EH (cell line): Measurements from ENCODE around the gene TRPM6.

Source experiments
- DNase-seq: peaks from one replicate; pipeline ENCODE4 v3.0.0-alpha.2; 2015; ENCODE audit warnings: low read depth

Gene TRPM6

DNA sequence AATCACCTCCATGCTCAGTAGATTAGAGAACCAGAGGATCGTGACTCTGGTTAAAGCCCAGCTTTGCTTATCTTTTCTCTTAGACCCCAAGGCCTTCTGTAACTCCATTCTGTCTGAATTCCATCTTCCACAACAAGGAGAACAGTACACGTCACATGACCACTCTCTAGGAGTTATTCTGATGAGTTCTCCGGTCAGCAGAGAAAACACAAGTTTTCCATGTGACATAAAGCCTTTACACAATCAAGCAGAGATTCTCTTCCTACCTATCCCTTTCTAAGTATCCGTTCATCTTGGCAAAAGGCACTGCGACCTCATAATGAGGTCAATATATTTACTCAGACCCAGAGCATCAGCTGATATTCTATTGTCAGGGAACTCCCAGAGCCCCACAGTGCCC, 112.3 kb downstream of the TRPM6 start:
- DNase-seq: no peak

DNA sequence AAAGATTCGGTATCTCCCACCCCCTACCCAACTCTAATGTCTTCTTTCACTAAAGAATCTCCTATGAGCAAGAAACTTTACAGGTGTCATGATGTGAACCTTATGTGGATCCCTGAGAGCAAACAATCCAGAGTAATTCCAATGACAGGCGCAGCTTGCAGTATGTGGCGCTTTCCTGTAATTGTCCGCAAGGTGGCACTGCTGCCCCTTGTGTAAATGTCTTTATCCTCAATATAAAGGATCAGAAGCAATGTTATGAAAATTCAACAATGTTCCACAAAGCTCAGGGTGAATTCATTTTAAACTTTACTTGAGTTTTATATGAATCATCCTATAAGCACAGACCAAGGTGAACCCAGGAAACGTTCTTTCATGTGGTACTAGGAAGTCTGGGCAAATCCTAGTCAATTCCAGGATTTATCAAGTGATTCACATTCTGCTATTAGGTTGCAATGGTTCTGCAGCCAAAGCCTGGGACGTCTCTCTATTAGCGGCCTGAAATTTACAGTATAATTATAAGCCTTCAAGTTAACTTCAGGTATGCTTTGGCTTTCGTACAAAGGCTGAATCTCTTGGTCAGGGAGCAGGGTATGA, 113.7 kb downstream of the TRPM6 start:
- DNase-seq: peak; percentile 75

DNA sequence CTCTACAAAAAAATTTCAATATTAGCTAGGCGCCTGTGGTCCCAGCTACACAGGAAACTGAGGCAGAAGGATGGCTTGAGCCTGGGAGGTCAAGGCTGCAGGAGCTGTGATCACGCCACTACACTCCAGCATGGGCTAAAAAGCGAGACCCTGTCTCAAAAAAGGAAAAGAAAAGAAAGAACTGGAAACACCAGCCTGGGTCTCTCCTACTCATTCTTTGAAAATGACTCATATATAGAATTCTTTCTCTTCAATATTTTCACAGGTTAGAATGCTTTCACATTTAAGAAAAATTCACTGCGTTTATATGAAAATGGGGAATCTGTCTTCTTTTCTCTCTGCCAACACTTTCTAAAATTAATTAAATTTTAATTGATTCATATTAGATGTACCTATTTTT, 115.6 kb downstream of the TRPM6 start:
- no peak for DNase-seq

DNA sequence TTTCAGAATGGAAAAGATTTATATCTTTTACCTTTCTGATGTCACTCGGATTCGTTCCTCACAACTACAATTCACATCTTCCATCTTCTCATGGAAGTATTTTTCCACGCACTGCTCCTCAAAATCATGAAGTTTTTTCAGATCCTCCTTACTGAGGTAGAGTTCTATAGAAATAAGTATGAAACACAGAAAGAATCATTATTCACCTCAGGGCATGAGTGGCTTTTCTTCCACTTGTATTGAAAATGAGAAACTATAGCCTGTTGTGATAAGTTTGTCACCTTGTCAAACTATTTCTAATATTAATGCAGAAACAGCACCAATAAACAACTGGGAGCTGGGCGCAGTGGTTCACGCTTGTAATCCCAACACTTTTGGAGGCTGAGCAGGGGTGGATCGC, 116.0 kb downstream of the TRPM6 start:
- no peak for DNase-seq

DNA sequence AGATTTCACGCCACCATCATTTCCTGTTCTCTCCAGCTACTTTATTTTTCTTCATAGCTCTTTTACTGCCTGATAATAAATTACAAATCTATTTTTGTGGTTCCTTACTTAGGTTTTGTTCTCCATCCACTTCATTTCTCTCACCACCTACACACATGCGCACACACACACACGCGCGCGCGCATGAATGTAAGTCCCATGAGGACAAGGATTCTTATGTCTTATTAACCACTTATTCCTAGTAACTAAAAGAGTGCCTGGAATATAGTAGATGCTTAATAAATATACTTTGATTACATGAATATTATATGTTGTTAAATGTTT, 116.5 kb downstream of the TRPM6 start:
- DNase-seq: no peak

DNA sequence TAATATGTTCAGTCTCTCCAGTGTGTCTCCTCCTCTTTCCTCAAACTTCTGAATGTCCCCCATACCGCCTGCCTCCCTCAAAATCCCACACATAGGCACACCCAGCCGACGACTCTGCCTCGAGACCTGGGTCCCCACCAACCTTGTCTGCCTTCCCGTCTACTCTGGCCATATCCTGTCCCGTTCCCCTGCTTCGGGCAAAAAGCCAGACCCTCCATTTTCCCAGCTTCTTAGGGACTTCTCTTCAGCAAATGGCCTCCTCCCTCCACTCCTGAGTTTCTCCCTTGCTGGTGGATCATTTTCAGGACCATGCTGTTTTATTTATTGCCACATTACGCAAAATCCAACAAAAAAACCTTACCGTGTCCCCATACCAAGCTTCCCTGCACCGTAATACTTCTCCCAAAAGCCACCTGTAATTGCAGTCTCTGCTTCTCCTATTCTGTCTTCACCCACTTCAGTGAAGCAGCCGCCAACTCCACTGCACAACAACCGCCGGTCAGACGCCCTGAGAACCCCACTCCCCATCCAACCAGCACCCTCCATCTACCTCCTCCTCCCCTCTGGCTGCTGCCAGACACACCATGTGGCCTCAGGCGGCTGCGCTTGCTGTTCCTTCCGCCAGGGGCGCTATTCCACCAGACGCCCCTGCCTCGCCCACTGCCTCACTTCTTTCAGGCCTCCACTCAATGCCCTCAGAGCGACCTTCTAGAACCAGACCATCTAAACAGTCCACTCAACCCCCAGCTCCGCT, 117.0 kb downstream of the TRPM6 start:
- DNase-seq: peak; percentile 25

DNA sequence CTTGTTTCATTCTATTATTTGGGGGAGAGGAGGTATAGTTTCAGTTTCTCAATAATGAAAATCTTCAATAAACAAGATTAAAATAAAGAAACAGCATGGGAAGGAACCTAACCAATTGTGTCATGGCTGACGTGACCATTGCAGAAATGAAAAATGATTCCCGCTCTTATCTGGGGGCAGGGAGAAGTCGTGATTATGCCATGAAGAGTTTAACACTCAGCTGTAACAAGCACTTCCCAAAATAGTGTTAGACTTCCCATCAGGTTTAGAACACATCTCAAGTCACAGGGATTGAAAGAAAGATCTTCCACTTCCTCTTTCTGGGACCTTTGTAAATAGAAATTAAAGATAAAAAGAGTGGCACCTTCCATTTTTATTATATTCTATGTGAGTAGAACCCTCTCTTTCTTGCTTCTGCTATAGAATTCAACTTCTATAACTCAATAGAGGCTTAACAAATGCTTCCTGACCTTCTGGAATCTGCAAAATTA, 122.2 kb downstream of the TRPM6 start:
- DNase-seq: no peak

DNA sequence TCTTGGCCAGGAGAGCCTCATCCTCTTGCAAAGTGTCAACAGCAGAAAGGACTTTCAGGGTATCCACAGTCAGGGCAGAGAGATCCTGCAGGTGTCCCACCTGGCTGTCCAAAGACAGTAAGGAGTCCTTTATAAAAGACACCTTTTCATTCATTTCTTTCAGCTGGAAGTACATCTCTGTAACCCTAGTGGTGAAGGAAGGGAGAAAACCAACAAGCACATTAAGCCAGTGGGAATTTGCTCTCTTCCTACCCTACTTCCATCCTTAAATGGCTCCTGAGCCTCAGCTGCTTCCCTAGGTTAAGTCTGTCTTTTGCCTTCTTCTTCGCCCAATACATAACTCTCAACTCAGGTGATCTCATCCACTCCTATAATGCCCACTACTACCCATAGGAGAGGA, 124.8 kb downstream of the TRPM6 start:
- DNase-seq: no peak

DNA sequence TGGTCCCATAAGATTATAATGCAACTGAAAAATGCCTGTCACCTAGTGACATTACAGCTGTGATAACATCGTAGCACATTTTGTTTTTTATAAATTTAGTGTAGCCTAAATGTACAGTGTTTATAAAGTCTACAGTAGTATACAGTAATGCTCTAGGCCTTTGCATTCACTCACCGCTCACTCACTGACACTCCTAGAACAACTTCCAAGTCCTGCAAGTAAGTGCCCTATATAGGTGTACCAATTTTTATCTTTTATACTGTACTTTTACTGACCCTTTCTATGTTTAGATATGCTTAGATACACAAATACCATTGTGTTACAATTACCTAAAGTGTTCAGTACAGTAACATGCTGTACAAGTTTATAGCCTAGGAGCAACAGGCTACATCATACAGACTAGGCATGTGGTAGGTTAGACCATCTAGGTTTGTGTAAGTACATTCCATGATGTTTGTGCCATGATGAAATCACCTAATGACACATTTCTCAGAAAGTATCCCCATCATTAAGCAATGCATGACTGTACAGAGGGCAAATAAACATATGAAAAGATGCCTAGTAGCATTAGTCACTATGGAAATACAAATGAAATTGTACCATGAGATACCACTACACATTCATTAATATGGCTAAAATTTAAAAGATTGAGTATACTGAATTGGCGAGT, 127.6 kb downstream of the TRPM6 start:
- DNase-seq: peak; percentile 89

DNA sequence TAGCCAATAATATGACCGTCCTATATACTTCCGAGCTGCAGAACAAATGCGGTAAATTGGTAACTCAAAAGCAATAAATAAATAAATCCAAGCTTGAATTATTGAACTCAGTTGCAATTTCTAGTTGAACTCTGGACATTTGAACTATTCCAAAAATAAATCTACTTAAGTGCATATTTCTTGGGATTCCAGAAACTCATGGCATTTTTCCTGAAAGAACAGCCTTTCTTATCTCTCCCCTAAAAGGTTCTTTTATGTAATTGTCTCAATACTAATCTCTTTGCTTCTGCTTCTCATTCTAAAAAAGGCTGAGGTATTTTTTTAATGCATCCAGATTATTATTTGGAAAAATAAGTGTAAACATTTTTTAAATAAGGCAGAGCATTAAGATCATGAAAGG, 131.7 kb downstream of the TRPM6 start:
- no peak for DNase-seq

DNA sequence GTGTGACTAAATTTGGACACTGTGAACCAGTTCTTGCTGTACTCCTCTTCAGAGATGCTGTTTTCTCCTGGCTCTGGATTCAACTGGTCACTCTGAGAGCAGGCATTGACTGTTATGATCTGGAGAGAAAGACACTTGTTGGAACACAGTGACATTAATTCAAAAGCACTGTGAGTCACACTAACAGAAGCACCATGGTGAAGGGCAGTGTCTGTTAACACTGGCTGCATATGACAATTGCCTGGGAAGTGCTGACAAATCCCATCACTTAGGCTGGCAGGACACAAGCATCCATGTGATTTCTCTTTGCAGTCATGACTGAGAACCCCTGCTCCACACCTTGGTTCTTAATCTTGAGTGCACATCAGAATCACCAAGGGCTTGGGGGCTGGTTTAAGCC, 132.4 kb downstream of the TRPM6 start:
- no peak for DNase-seq

DNA sequence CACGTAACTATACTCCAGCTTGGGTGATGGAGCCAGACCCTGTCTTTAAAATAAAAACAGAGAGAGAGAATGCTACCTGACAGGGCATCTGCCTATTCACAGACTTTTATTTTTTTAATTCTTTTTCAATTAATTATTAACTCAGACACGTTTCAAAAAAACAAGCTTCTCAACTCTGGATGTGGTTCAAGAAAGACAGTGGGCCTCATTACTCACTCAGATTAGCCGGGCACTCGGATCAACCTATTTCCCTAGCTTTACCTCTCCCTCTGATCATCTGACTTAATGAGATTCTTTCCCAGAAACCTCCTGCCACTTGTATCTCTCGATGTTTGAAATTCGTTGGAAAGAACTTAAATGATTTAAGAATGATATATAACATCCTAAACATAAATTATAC, 134.1 kb downstream of the TRPM6 start:
- DNase-seq: no peak

DNA sequence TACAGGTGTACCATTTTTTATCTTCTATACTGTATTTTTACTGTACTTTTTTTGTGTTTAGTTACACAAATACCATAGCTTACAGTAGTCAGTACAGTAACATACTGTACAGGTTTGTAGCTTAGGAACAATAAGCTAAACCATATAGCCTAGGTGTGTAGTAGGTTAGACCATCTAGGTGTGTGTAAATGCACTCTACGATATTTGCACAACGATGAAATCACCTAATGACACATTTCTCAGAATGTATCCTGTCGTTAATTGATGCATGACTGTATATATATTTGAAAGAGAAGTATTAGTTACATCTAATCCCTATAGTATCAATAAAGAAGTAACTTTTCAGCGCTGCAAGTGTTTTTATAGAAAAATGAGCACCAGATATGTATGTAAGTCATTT, 138.8 kb downstream of the TRPM6 start:
- no peak for DNase-seq

DNA sequence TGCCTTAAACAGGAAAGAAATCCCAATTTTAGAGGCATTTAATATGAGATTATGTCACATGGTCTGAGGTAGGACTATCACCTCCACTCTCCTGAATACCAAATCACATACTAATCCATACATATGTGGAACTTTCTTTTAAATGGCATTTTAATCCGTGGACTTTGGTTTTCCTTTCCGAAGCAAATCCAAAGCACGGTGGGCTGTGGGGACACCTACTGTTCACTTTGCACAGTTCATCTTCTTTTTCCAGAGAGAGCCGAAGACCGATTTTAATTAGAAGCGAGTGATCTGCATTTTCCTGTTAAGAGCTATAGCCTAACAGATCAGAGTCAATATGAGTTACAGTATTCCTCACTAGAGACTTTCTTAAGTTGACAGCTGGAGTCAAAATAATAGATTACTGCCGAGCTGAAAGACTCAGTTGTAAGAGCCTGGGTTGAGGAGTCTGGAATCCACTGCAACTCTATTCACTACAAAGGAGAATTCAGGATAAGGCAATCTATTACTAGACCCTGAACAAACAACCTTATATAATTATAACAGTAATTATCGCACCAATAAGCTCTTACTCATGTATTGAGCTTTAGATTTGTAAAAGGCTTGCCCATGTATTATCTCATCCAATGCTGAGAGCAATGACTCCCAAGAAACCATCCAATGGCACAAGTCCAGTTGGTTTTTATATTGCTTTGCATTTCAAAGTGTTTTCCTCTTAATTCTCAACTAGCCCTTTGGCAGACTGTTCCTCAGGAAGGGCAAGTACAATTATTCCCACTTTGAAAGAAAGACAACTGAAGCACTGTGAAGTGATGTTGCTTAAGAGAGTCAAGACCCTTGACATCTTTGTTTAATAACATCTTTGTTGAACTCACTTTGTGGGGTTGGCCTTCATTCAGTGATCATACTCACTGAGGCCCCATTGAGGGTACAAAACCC, 144.7 kb downstream of the TRPM6 start:
- peak; percentile 29 for DNase-seq

DNA sequence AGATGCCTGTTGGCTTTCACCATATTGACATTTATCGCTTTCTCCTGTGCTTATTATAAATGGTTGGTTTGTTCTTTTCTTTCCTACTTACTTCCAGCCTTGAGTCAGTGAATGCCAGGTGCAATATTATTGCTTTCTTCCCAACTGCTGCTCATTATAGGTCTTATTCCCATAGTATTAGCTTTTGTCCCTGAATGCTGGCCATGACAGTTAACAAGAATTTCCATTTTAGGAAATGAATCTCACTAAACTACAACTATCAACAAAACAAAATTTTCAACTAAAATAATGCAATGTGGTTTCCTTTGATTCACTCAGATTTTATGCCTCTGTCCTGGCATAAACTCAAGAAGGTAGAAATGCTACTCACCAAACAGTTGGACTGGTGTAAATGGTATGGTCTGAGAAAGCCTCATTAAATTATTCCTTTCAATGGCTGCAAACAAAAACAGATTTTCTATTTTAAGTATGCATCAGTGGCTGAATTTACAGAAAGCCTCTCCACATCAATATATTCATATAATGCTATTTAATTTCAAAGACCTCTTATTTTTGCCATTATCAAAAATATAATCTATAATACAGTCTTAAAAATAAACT, 145.4 kb downstream of the TRPM6 start:
- DNase-seq: no peak

DNA sequence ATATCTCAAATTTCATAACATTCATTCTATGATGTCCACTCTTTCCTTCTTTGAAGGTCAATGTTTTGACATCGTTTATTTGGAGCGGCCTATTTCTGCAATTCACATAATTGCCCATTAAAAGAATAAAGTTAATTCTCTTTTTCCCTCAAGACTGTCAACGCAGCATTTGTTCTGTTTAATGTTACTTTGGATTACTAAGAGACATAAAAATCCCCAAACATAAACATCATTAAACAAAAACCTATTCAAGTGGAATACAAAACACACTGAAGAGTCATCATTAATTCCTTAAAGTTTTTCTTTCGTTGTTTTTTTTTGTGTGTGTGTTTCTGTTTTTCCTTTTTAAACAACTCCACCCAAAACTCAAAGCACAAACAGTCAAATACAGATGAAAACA, 151.1 kb downstream of the TRPM6 start:
- DNase-seq: no peak

DNA sequence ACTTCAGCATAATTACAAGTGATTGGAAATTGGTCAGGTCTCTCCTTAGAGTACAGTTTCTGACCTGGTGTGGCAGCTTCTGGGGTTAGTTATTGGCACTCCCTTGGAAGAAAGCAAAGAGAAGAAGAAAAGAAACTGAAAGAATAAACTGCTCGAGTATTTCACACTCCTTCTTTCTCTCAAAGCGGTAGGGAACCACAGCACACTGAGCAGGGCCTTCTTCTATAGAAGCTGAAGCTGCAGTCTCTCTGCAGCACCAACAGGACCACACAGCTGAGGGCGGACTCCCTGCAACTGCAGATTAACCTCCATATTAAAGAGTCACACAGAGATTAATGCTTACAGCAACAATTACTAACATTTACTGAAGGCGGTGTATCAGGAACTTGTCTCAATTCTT, 152.0 kb downstream of the TRPM6 start:
- DNase-seq: no peak

DNA sequence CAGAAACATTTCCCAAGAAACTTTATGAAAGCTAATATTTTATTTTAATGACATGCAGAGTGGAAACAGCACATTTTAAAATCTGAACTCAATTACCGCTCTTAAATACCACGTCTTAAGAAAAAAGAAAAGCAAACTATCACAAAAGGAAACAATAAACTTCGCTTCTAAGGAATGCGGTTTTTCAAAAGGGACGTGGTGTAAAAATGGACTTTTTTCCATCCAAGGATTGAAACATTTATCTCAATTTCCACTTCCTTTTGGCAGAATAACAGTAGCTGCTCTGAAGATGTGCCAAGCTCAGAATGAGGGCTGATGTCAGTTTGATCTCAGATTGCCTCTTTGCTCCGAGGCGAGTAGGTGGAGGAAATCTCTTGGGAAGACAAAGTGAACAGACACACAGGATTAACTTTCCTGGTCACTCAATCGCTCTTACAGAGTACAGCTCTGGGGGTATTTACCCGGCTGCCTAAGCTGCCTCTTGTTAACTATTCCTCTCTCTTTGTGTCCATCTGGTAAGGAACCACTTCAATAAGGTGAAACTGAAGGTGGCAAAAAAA, 158.5 kb downstream of the TRPM6 start:
- DNase-seq: peak; percentile 3

DNA sequence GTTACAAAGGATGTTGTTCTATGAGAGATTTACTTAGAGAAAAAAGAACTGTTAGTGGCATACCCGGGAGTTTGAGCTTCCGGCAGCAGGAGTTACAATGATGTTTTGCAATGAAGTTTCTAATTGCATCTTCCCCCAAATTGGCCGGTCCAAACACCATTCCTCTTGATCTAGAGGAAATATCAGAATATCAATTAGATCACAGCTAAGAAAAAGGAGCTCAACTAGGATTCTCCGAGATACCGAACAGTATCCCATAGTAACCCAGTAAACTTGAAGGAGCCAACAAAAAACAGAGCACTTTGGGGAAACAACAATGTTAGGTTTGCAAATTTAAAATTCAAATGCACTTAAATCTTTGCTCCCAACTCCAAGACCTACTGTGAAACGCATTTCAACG, 159.5 kb downstream of the TRPM6 start:
- DNase-seq: no peak

DNA sequence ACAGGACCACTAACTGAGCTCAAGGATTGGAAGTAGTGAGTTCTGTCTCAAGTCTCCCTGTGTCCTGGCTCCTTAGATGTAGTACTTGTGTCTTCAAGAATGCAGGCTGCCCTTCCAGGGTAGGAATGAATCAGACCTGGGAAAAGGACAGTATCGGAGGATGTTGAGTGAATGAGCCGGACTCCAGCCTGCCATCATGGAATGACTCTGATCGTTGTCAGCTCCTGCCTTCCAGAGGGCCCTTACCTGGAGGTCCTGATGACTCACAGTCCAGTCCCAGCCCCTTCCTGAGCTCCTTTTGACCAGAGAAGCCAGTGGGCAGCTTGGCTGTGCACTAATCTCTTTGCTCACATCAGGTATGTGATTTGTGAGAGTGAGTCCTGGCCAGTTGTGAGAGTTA, 161.1 kb downstream of the TRPM6 start:
- no peak for DNase-seq

DNA sequence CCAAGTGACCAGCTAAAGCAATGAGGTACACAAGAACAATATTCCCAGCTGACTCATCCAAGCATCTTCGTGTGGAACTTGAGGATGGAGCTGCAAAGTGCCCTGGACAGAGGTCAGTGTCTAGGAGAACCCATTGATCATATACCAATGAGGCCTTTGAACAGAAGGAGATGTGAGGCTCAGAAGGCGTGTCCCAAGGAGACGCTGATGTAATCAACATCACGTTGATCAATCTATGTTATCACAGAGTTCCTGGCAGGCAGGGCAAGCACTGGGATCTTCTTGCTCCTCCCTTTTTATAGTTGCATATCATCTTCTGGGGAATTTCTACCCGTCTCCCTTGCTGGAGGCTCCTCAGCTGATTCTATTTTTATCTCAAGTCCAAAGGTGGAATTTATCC, 163.4 kb downstream of the TRPM6 start:
- no peak for DNase-seq
